GM19463 (cell line): Measurements from ENCODE around the gene MYBPH.

ENCODE experiments used
- ATAC-seq: cut with Tn5 transposase; IDR thresholded peaks from one replicate; pipeline ENCODE4 v1.9.1; 2021; ENCODE audit warnings: mild to moderate bottlenecking, moderate library complexity; ENCODE audit not compliant: unreplicated experiment

Gene MYBPH

GRCh38 chr1:203150511-203151297 lies 24.9 kb downstream of the MYBPH start:
- ATAC-seq, result no peak

- ATAC-seq, result no peak
Measured at GRCh38 chr1:203149188-203149840, 26.3 kb downstream of the MYBPH start.

- ATAC-seq, result no peak
Measured at GRCh38 chr1:203148579-203148978, 27.0 kb downstream of the MYBPH start.

- ATAC-seq, result no peak
Measured at GRCh38 chr1:203148127-203148526, 27.5 kb downstream of the MYBPH start.

- ATAC-seq, result no peak
Measured at GRCh38 chr1:203147376-203147775, 28.2 kb downstream of the MYBPH start.

GRCh38 chr1:203146537-203146936 lies 29.1 kb downstream of the MYBPH start:
- ATAC-seq, result no peak

- no peak for ATAC-seq
Measured at GRCh38 chr1:203146042-203146369, 29.6 kb downstream of the MYBPH start.

GRCh38 chr1:203145321-203146041 lies 30.1 kb downstream of the MYBPH start:
- ATAC-seq, result no peak

GRCh38 chr1:203144661-203145060 lies 31.0 kb downstream of the MYBPH start:
- no peak for ATAC-seq

- ATAC-seq, result no peak
Measured at GRCh38 chr1:203143641-203144040, 32.0 kb downstream of the MYBPH start.

GRCh38 chr1:203142684-203143408 lies 32.8 kb downstream of the MYBPH start:
- ATAC-seq, result no peak

GRCh38 chr1:203142124-203142523 lies 33.5 kb downstream of the MYBPH start:
- no peak for ATAC-seq

- no peak for ATAC-seq
Measured at GRCh38 chr1:203140743-203141520, 34.7 kb downstream of the MYBPH start.

GRCh38 chr1:203139976-203140475 lies 35.6 kb downstream of the MYBPH start:
- no peak for ATAC-seq

GRCh38 chr1:203138066-203138465 lies 37.6 kb downstream of the MYBPH start:
- no peak for ATAC-seq

- ATAC-seq, result no peak
Measured at GRCh38 chr1:203137324-203137723, 38.3 kb downstream of the MYBPH start.

GRCh38 chr1:203136409-203137042 lies 39.1 kb downstream of the MYBPH start:
- no peak for ATAC-seq

- ATAC-seq, result no peak
Measured at GRCh38 chr1:203135636-203136305, 39.9 kb downstream of the MYBPH start.

GRCh38 chr1:203133970-203134725 lies 41.5 kb downstream of the MYBPH start:
- ATAC-seq, result no peak
